Head of caudate nucleus (tissue), 42 donors: Measurements from ENCODE around the gene ACAP3.
"Not testable (repeated sequence)": the region's sequence is repeated elsewhere in the genome, so short reads cannot be mapped to it uniquely, and the experiment has no call there.

ENCODE experiments used
- DNase-seq, 42 donors: peaks; one replicate each; pipeline versions ENCODE4 v3.0.0 to v3.0.0-alpha.2; 2020 to 2021; ENCODE audit warnings: mixed read lengths in 7 of 42
- intact Hi-C: fragments of 100-400 bp; cut with DNase I; formaldehyde crosslinking; loops from one replicate; pipeline ENCODE4 v1.15.0; 2022

The ACAP3 gene

GRCh38 chr1:1259951-1260600 is 47.7 kb downstream of the ACAP3 start:
- intact Hi-C loops = no loop called here
- peak in 5 of 42 donors; percentile 10 to 45 (median 26) for DNase-seq

- intact Hi-C loops = no loop called here
- DNase-seq = no peak
Observed at GRCh38 chr1:1259540-1259939, 48.2 kb downstream of the ACAP3 start.

- intact Hi-C loops = no loop called here
- no peak for DNase-seq
Observed at GRCh38 chr1:1259119-1259488, 48.6 kb downstream of the ACAP3 start.

- intact Hi-C loops = no loop called here
- DNase-seq = no peak
Observed at GRCh38 chr1:1256956-1257871, 50.5 kb downstream of the ACAP3 start.

GRCh38 chr1:1255611-1256010 is 52.1 kb downstream of the ACAP3 start:
- intact Hi-C loops = no loop called here
- no peak for DNase-seq

- intact Hi-C loops = no loop called here
- DNase-seq = no peak
Observed at GRCh38 chr1:1255078-1255477, 52.7 kb downstream of the ACAP3 start.

- no peak for DNase-seq
- intact Hi-C loops = loop anchor here (5.0 kb wide), 1 partner anchor 132 kb away; no protein-coding TSS in a partner anchor
Observed at GRCh38 chr1:1254667-1254998, 53.1 kb downstream of the ACAP3 start.

- DNase-seq = no peak
- intact Hi-C loops = loop anchor here (5.0 kb wide), 1 partner anchor 132 kb away; no protein-coding TSS in a partner anchor
Observed at GRCh38 chr1:1253972-1254666, 53.6 kb downstream of the ACAP3 start.

GRCh38 chr1:1253314-1253713 is 54.4 kb downstream of the ACAP3 start:
- DNase-seq = no peak
- intact Hi-C loops = loop anchor here (5.0 kb wide), 1 partner anchor 131 kb away; no protein-coding TSS in a partner anchor

GRCh38 chr1:1250786-1251284 is 56.9 kb downstream of the ACAP3 start:
- intact Hi-C loops = loop anchor here (5.0 kb wide), 1 partner anchor 129 kb away; no protein-coding TSS in a partner anchor
- DNase-seq = no peak

GRCh38 chr1:1248009-1248913 is 59.5 kb downstream of the ACAP3 start:
- intact Hi-C loops, DNase-seq: not testable (repeated sequence)

- intact Hi-C loops = no loop called here
Observed at GRCh38 chr1:1247341-1247913, 60.3 kb downstream of the ACAP3 start.

GRCh38 chr1:1246577-1247340 is 61.0 kb downstream of the ACAP3 start, which contains the start of gene C1QTNF12:
C1QTNF12 (minus strand) TSS chr1:1246722; CDS start chr1:1246690, 32 bp downstream.
- DNase-seq = no peak
- intact Hi-C loops = no loop called here

More at GRCh38 chr1:1247341-1247913, 60.3 kb downstream of the ACAP3 start:
- no peak for DNase-seq

- no peak for DNase-seq
- intact Hi-C loops = no loop called here
Observed at GRCh38 chr1:1245817-1246576, 61.7 kb downstream of the ACAP3 start.

GRCh38 chr1:1245178-1245816 is 62.4 kb downstream of the ACAP3 start:
- intact Hi-C loops = no loop called here
- no peak for DNase-seq

- DNase-seq = no peak
- intact Hi-C loops = no loop called here
Observed at GRCh38 chr1:1244192-1244811, 63.4 kb downstream of the ACAP3 start.
